Measurements from ENCODE around the gene CA4.
A peak's percentile ranks its signal among the peaks of the same experiment; 100 is the strongest.
"Not testable (repeated sequence)": the region's sequence is repeated elsewhere in the genome, so short reads cannot be mapped to it uniquely, and the experiment has no call there.

CA4 gene

DNA sequence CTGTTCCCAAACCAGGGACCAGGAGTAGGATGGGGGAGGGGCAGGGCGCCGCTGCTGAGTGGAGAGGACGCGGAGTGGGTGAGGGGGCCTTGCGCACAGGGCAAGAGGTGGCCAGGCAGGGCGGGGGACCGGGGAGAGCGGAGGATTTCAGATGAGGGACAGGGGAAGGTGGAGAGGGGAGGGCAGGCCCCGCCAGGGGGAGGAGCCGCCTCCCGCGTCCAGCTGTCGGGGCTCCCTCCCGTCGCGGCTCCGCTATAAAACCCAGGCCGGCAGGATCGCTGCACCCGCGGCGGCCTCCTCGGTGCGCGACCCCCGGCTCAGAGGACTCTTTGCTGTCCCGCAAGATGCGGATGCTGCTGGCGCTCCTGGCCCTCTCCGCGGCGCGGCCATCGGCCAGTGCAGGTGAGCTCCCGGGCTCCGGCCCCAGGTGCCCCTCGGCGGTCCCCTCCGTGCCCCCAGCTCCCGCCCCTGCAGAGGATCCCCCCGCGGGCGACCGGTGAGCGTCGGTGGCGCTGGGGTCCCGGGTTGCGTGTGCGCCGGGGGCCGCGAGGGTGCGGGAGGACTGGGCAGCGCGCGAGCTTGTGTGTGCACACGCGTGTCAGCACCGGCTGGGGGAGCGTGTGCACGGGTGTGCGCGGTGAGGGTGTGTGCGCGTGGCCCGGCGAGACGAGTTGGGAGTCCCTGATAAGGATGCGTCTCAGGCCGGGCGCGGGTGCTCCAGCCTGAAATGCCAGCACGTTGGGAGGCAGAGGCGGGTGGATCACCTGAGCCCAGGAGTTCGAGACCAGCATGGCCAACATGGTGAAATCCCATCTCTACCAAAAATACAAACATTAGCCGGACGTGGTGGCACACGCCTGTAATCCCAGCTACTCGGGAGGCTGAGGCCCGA is at the start of gene CA4:
CA4 (plus strand) TSS at position 283 of the 892 bp plus-strand sequence; CDS start at position 345, 62 bp downstream.
- DNase-seq (ENCODE audit: insufficient read length, low spot score) (no peak), FAIRE-seq (peak; percentile 93)

DNA sequence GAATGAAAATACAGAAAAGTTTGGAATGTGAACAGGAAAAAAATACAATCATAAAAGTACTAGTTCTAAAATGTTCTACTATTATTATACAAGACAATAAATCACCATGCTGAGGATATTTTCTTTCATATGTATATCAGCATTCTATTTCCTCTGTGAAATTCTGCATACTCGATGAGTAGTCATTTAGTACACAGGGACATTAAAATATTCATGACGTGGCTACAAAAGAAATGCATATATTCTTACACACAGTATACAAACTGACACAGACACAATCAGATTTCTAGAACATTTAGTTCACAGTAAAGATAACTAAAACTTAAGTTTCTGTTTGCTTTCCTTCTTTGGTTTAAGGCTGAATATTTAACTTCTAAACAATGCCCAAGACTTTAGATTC is 49.2 kb upstream of the CA4 start:
- FAIRE-seq = peak; percentile 69
- DNase-seq (ENCODE audit: insufficient read length, low spot score) = not testable (repeated sequence)

- peak; percentile 92 for FAIRE-seq
These were observed 47.6 kb upstream of the CA4 start for GRCh38 chr17:60102015-60102631.

GRCh38 chr17:60102632-60103096 is 47.1 kb upstream of the CA4 start:
- FAIRE-seq (no peak), DNase-seq (ENCODE audit: insufficient read length, low spot score) (no peak)

More at GRCh38 chr17:60102015-60102631, 47.6 kb upstream of the CA4 start:
- not testable (repeated sequence) for DNase-seq (ENCODE audit: insufficient read length, low spot score)

GRCh38 chr17:60103957-60104356 is 45.8 kb upstream of the CA4 start:
- FAIRE-seq (no peak), DNase-seq (ENCODE audit: insufficient read length, low spot score) (no peak)

DNA sequence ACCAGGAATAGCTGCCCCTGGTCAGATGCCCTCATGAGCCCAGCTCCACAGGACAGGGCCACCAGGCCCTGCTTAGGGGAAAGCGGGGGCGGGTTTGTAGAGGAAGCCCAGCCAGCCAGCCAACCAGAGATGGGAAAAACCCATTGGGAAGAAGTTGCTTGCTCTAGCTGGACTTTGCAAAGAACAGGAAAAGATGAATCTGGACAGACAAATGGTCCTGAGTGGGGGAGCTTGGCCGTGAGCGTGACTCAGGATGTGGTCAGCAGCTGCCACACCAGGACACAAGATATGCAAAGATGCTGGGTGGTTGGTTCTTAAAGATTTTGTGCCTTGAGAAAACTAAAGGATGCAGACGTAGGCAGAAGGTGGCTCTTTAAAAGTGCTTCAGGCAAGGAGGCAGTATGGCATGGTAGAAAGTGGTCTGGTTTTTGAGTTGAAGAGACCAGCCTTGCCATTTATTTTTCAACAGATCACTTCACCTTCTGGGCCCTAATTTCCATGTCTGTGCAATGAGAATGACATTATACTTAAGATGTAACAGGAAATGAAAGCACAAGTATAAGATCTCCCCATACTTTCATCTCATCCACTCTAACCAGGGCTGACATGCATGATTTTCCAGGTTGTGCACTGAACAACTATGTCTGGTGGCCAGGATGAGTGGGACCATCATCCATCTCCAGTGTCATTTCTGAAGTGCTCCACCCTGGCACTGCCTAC is 43.3 kb upstream of the CA4 start:
- FAIRE-seq (peak; percentile 38), DNase-seq (ENCODE audit: insufficient read length, low spot score) (no peak)

DNA sequence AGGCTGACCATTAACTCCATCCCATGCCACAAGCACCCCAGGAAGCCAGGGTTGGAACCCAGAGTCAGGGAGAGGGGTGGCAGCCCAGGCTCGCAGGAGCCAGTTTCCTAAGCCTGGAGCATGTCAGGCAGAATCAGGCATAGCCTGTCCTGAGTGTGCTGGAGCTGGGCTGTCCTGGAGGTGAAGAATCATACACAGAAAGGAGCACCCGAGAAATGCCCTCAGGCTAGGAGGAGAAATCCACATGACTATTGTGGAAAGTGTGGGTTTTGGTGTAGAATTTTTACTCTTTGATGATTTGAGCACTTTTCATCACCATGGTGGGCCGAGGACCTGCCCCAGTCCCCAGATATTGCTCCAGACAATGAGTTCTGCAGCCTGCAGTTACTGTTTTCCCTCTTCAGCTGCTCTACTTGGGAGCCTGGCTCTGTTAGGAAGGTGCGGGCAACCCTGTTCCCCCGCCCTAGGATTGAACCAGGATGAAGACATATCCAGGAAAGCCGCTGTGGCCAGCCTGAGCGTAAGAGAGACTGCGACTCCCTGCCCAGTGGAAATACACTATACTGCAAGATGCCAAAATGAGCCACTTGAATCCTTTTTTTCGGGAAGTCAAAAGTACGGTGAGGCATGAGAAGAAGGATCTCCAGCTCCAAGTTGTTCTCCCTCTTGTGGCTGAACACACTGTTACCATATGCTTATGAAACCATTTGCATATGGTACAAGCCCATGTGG is 42.1 kb upstream of the CA4 start:
- no peak for FAIRE-seq
- DNase-seq (ENCODE audit: insufficient read length, low spot score) = no peak

DNA sequence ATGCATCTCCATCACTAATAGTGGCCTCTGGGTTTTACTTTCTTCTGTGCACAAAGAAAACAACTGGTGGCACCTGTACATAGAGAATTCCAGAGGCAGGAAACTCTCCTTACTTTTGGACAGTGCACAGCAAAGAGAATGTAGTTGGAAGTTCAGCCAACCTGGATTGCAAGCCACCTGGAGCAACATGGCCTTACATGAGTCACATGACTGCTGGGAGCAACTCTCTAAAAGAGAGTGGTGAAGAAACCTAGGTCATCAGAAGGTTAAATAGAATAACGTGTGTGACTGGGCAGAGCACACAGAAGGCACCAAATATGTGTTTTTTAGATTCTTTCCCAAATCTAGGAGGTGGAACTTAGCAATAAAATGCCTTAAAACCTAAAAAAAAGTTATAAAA is 41.5 kb upstream of the CA4 start:
- DNase-seq (ENCODE audit: insufficient read length, low spot score); FAIRE-seq: not testable (repeated sequence)

GRCh38 chr17:60108712-60109111 is 41.1 kb upstream of the CA4 start:
- DNase-seq (ENCODE audit: insufficient read length, low spot score) (no peak), FAIRE-seq (no peak)

DNA sequence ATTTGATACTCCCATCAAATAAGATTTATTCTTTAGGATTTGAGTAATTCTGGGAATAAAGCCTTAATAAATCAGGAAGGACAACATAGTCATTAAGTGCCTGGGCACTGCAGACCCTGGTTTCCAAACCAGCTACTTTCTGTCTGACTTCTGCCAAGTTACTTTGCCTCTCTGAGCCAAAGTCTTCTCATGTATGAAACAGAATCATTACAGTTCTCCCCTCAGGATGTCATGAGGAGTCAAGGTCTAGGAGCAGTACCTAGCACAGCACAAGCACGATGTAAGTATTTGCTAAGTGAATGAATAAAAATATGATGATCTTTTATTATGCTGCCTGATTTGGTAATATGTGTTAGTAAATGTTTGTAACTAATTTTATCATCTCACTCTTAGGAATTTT is 40.6 kb upstream of the CA4 start:
- DNase-seq (ENCODE audit: insufficient read length, low spot score) (no peak), FAIRE-seq (no peak)

DNA sequence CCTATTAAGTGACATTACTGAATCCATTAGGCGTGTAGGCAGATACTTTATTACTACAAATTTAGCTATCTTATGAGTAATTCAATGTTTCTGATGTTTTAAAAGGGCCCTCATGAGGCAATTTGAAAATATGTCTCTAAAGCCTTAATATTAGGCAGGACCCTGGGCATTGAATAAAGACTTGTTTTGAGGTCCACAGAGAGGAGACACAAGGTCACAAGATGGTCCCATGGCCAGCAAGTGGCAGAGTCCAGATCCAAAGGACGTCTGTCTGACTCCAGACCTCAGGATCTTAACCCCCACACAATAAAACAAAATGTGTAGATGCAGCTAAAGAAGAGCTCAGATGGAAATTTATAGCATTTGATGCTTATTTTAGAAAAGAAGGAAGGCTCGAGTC is 39.2 kb upstream of the CA4 start:
- DNase-seq (ENCODE audit: insufficient read length, low spot score) = no peak
- FAIRE-seq = no peak

- peak; percentile 97 for FAIRE-seq
- not testable (repeated sequence) for DNase-seq (ENCODE audit: insufficient read length, low spot score)
These were observed 38.1 kb upstream of the CA4 start for GRCh38 chr17:60111661-60112060.

- FAIRE-seq; DNase-seq (ENCODE audit: insufficient read length, low spot score): not testable (repeated sequence)
These were observed 34.4 kb upstream of the CA4 start for GRCh38 chr17:60115364-60115763.

- DNase-seq (ENCODE audit: insufficient read length, low spot score) = not testable (repeated sequence)
- peak; percentile 81 for FAIRE-seq
These were observed 33.6 kb upstream of the CA4 start for GRCh38 chr17:60116196-60116595.

GRCh38 chr17:60119162-60119561 is 30.6 kb upstream of the CA4 start:
- not testable (repeated sequence) for DNase-seq (ENCODE audit: insufficient read length, low spot score)
- peak; percentile 77 for FAIRE-seq

DNA sequence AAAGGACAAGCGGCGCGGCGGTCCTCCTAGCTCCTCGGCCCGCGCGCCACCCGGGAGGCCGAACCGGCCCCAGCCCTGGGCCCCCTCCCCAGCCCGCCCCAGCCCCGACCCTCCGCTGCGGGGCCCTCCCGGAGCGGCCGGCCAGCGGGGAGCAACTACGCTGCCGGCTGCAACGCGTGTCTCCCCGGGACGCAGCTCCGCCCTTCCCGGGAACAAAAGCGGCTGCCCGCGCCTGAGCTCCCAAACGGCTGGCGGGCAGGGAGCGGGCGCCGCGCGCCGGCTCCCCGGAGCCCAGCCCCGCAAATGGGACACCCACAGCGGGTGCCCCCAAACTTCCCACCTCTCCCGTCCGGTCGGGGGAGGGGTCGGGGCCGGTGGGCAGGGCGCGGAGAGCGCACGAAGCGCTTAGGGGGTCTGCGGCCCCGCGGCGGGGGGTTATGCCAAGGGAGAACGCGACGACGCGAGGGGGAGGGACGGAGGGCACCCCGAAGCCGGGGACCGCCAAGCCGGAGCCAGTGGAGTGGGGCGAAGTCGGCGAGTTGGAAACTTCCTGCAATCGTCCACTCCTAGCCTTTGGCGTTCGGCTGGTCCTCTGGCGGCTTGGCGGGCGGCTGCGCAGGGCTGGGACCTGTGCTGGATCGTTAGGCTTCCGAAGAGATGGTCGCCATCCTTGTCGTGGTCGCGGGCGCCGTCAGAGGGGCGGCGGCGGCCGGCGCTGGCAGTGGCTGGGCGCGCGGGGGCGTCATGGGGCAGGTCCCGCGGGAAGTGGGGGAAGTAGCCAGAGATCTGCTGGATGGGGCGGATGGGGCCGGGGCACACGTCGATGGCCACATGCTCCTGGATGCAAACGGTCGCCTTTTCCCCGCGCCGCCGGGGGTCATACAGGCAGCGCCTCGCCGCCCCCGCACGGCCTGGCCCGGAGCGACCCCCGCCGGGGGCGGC is 29.7 kb upstream of the CA4 start:
- peak; percentile 98 for FAIRE-seq
- not testable (repeated sequence) for DNase-seq (ENCODE audit: insufficient read length, low spot score)

GRCh38 chr17:60127068-60128064 is 22.4 kb upstream of the CA4 start:
- DNase-seq (ENCODE audit: insufficient read length, low spot score) (no peak), FAIRE-seq (no peak)

All from HTR-8/SVneo (cell line).